ENCODE data around the gene TRIP10.
"Not testable (repeated sequence)": the region's sequence is repeated elsewhere in the genome, so short reads cannot be mapped to it uniquely, and the experiment has no call there.

The TRIP10 gene

GRCh38 chr19:6707011-6707657 is 32.3 kb upstream of the TRIP10 start:
- ChIA-PET CTCF (no interaction called here), POLR2A (no interaction called here)
- DNase-seq (ENCODE audit: extremely low spot score) = no peak
- TF ChIP-seq, protein P1, sequence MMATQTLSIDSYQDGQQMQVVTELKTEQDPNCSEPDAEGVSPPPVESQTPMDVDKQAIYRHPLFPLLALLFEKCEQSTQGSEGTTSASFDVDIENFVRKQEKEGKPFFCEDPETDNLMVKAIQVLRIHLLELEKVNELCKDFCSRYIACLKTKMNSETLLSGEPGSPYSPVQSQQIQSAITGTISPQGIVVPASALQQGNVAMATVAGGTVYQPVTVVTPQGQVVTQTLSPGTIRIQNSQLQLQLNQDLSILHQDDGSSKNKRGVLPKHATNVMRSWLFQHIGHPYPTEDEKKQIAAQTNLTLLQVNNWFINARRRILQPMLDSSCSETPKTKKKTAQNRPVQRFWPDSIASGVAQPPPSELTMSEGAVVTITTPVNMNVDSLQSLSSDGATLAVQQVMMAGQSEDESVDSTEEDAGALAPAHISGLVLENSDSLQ (IDR thresholded peaks at IDR 0.05) = no peak
- no peak for TF ChIP-seq HDGF (IDR thresholded peaks at IDR 0.05; ENCODE audit: borderline replicate concordance)
- TF ChIP-seq LEF1 (IDR thresholded peaks at IDR 0.05; ENCODE audit: borderline replicate concordance) = no peak
- no peak for TF ChIP-seq SP1 (IDR thresholded peaks at IDR 0.05)
- no peak for TF ChIP-seq ARNT (IDR thresholded peaks at IDR 0.05)
- TF ChIP-seq ELF4 (IDR thresholded peaks at IDR 0.05) = no peak
- no peak for TF ChIP-seq NFRKB (IDR thresholded peaks at IDR 0.05)
- TF ChIP-seq FOXA1 (IDR thresholded peaks at IDR 0.05) = no peak
- no peak for TF ChIP-seq BHLHE40 (IDR thresholded peaks at IDR 0.05; ENCODE audit: borderline replicate concordance)
- no peak for TF ChIP-seq FOXK2 (IDR thresholded peaks at IDR 0.05)
- no peak for TF ChIP-seq TARDBP (IDR thresholded peaks at IDR 0.05)
- TF ChIP-seq SUZ12 (IDR thresholded peaks at IDR 0.05) = no peak
- no peak for TF ChIP-seq ZNF384 (IDR thresholded peaks at IDR 0.05)
- TF ChIP-seq CTBP1 (IDR thresholded peaks at IDR 0.05; ENCODE audit: borderline replicate concordance) = no peak
- no peak for TF ChIP-seq L3MBTL2 (conservative IDR thresholded peaks at IDR 0.05)
- TF ChIP-seq FOXM1 (IDR thresholded peaks at IDR 0.05; ENCODE audit: borderline replicate concordance) = no peak

GRCh38 chr19:6707658-6708018 is 31.8 kb upstream of the TRIP10 start:
- CTCF ChIA-PET = no interaction called here
- no peak for TF ChIP-seq NFRKB (IDR thresholded peaks at IDR 0.05)
- TF ChIP-seq SP1 (IDR thresholded peaks at IDR 0.05) = no peak
- no peak for TF ChIP-seq FOXM1 (IDR thresholded peaks at IDR 0.05; ENCODE audit: borderline replicate concordance)
- no peak for TF ChIP-seq LEF1 (IDR thresholded peaks at IDR 0.05; ENCODE audit: borderline replicate concordance)
- TF ChIP-seq SUZ12 (IDR thresholded peaks at IDR 0.05) = no peak
- TF ChIP-seq, protein P1 (IDR thresholded peaks at IDR 0.05) = no peak
- POLR2A ChIA-PET = no interaction called here
- DNase-seq (ENCODE audit: extremely low spot score) = no peak

GRCh38 chr19:6708346-6708745 is 31.1 kb upstream of the TRIP10 start:
- TF ChIP-seq TARDBP (IDR thresholded peaks at IDR 0.05) (no peak), ZNF384 (IDR thresholded peaks at IDR 0.05) (no peak), HDGF (IDR thresholded peaks at IDR 0.05; ENCODE audit: borderline replicate concordance) (no peak), LEF1 (IDR thresholded peaks at IDR 0.05; ENCODE audit: borderline replicate concordance) (no peak), BHLHE40 (IDR thresholded peaks at IDR 0.05; ENCODE audit: borderline replicate concordance) (no peak), SUZ12 (IDR thresholded peaks at IDR 0.05) (no peak), ELF4 (IDR thresholded peaks at IDR 0.05) (no peak), FOXK2 (IDR thresholded peaks at IDR 0.05) (no peak), L3MBTL2 (conservative IDR thresholded peaks at IDR 0.05) (no peak), ARNT (IDR thresholded peaks at IDR 0.05) (no peak), FOXA1 (IDR thresholded peaks at IDR 0.05) (no peak), FOXM1 (IDR thresholded peaks at IDR 0.05; ENCODE audit: borderline replicate concordance) (no peak), NFRKB (IDR thresholded peaks at IDR 0.05) (no peak), SP1 (IDR thresholded peaks at IDR 0.05) (no peak), CTBP1 (IDR thresholded peaks at IDR 0.05; ENCODE audit: borderline replicate concordance) (no peak)
- TF ChIP-seq, protein P1 (IDR thresholded peaks at IDR 0.05) = no peak
- POLR2A ChIA-PET = no interaction called here
- DNase-seq (ENCODE audit: extremely low spot score) = no peak
- CTCF ChIA-PET = no interaction called here

DNA sequence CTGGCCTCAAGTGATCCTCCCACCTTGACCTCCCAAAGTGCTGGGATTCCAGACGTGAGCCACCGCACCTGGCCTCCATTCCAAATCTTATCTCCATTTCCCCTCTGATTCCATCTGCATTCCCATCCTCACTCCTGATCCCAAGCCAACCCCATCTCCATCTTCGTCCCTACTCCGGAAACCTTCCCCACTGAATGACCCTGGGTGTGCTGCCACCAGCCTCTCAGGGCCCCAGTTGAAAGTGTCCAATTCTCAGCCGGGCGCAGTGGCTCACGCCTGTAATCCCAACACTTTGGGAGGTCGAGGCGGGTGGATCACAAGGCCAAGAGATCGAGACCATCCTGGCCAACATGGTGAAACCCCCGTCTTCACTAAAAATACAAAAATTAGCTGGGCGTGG is 30.6 kb upstream of the TRIP10 start:
- CTCF ChIA-PET; DNase-seq (ENCODE audit: extremely low spot score); POLR2A ChIA-PET: not testable (repeated sequence)

DNA sequence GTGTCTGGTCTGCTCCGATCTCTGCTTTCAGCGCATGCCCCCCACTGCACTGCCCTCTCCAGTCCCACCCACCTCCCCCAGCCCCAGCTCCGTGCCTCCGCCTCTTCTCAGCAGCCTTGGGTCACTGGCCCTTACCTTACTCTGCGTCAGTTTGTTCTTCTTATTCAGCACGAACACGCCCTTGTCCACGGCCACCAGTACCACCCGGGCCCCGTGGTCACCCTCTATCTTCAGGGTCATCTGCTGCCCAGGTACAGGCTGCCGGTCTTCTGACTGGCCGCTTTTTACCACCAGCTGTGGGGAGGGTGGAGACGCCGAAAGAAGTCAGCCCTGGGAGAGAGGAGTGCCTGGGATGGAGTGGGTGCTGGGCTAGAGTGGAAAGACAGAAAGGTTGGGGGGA is 29.9 kb upstream of the TRIP10 start:
- ChIA-PET CTCF (no interaction called here), POLR2A (no interaction called here)
- DNase-seq (ENCODE audit: extremely low spot score) = no peak
- TF ChIP-seq TARDBP (IDR thresholded peaks at IDR 0.05) (no peak), CTBP1 (IDR thresholded peaks at IDR 0.05; ENCODE audit: borderline replicate concordance) (no peak), ARNT (IDR thresholded peaks at IDR 0.05) (no peak), SP1 (IDR thresholded peaks at IDR 0.05) (no peak), SUZ12 (IDR thresholded peaks at IDR 0.05) (no peak), ZNF384 (IDR thresholded peaks at IDR 0.05) (no peak), NFRKB (IDR thresholded peaks at IDR 0.05) (no peak), LEF1 (IDR thresholded peaks at IDR 0.05; ENCODE audit: borderline replicate concordance) (no peak), FOXA1 (IDR thresholded peaks at IDR 0.05) (no peak), FOXM1 (IDR thresholded peaks at IDR 0.05; ENCODE audit: borderline replicate concordance) (no peak), HDGF (IDR thresholded peaks at IDR 0.05; ENCODE audit: borderline replicate concordance) (no peak), ELF4 (IDR thresholded peaks at IDR 0.05) (no peak)
- TF ChIP-seq, protein P1 (IDR thresholded peaks at IDR 0.05) = no peak
